Thyroid gland (tissue), 4 donors: ENCODE data around the gene HIPK4.

Experiments
- POLR2A ChIP-seq, 2 donors: fragments of 450-650 bp; IDR thresholded peaks; one replicate each; pipeline ENCODE4 v1.6.1; 2017; ENCODE audit warnings: antibody characterized with exemption in 2 of 2, mild to moderate bottlenecking in 2 of 2, moderate library complexity in 1 of 2
- TF ChIP-seq, protein P1 (sequence below), 6 experiments: fragments of 200-600 bp in 3 of 6; fragments of 450-650 bp in 3 of 6; sonication (generic) in 3 of 6; IDR thresholded peaks; one replicate each; pipeline ENCODE4 v1.5.1; 2016 to 2019; ENCODE audit warnings: antibody characterized with exemption in 6 of 6, mild to moderate bottlenecking in 2 of 6, inconsistent platforms in 1 of 6, moderate library complexity in 1 of 6

DNA sequence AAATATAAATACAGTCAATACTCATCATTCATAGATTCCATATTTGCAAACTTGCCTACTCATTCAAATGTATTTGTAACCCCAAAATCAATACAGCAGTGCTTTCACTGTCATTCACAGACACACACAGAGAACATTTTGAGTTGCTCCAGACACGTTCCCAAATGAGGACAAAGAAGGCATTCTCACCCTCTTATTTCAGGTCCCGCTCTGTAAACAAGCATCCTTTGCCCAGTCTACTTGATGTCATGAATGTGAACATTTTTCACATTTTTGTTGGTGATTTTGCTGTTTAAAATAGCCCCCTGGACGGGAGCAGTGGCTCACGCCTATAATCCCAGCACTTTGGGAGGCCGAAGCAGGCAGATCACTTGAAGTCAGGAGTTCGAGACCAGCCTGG is 57.3 kb downstream of the HIPK4 start:
- TF ChIP-seq, protein P1, sequence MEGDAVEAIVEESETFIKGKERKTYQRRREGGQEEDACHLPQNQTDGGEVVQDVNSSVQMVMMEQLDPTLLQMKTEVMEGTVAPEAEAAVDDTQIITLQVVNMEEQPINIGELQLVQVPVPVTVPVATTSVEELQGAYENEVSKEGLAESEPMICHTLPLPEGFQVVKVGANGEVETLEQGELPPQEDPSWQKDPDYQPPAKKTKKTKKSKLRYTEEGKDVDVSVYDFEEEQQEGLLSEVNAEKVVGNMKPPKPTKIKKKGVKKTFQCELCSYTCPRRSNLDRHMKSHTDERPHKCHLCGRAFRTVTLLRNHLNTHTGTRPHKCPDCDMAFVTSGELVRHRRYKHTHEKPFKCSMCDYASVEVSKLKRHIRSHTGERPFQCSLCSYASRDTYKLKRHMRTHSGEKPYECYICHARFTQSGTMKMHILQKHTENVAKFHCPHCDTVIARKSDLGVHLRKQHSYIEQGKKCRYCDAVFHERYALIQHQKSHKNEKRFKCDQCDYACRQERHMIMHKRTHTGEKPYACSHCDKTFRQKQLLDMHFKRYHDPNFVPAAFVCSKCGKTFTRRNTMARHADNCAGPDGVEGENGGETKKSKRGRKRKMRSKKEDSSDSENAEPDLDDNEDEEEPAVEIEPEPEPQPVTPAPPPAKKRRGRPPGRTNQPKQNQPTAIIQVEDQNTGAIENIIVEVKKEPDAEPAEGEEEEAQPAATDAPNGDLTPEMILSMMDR (IDR thresholded peaks at IDR 0.05), result no peak
- TF ChIP-seq POLR2A (IDR thresholded peaks at IDR 0.05), result no peak
